SK-N-SH (cell line): ENCODE data around the gene PAQR6. TPM values are rescaled to one million over a fixed set of nuclear protein-coding genes. Genes with fewer than 3 reads are reported as not detected.

ENCODE experiments used
- CTCF ChIA-PET: fragments of 300-600, 350-600 bp; formaldehyde crosslinking; extraction: SDS; loops from one replicate; lab custom pipeline; 2021; lab: Yijun Ruan, JAX
- POLR2A ChIA-PET: fragments of 350-600 bp; sonication (Branson Sonifier 250); formaldehyde crosslinking; extraction: SDS; loops from one replicate; lab custom pipeline; 2020; ENCODE audit warnings: antibody characterized with exemption, inconsistent platforms; lab: Yijun Ruan, JAX
- DNase-seq: peaks from one replicate; pipeline ENCODE4 v3.0.0; 2012
- H2AFZ ChIP-seq: fragments of 200-600 bp; sonication (generic); 2 replicates; pipeline ENCODE4 v1.8.1; 2016; ENCODE audit warnings: antibody characterized with exemption, mild to moderate bottlenecking, low read depth
- H3F3A ChIP-seq: fragments of 200-600 bp; sonication (generic); replicated peaks from 2 replicates; pipeline ENCODE3; 2016; ENCODE audit warnings: antibody characterized with exemption, mild to moderate bottlenecking; ENCODE audit not compliant: insufficient read depth
- H3K27ac ChIP-seq, 2 experiments: fragments of 200-500 bp in 1 of 2; fragments of 200-600 bp in 1 of 2; sonication (Bioruptor generic) in 1 of 2; sonication (generic), shearing (Covaris generic) in 1 of 2; 2 replicates each; pipeline versions ENCODE4 v1.5.1 to v1.6.1; 2014 to 2016; ENCODE audit warnings: low read depth in 2 of 2, inconsistent platforms in 1 of 2, low read length in 1 of 2, mild to moderate bottlenecking in 1 of 2, mixed read lengths in 1 of 2
- H3K27me3 ChIP-seq: fragments of 200-600 bp; sonication (generic), shearing (Covaris generic); 2 replicates; pipeline ENCODE4 v1.6.1; 2016; ENCODE audit warnings: mixed run types; ENCODE audit not compliant: insufficient read depth
- H3K36me3 ChIP-seq, 2 experiments: fragments of 200-500 bp in 1 of 2; fragments of 200-600 bp in 1 of 2; sonication (Bioruptor generic) in 1 of 2; sonication (generic) in 1 of 2; replicated peaks in 1 of 2; 2 replicates each; pipeline versions ENCODE3 to v1.5.1; 2014 to 2016; ENCODE audit warnings: low read length in 1 of 2, mild to moderate bottlenecking in 1 of 2; ENCODE audit not compliant: insufficient read depth in 2 of 2, control insufficient read depth in 1 of 2
- H3K4me1 ChIP-seq, 2 experiments: fragments of 200-500 bp in 1 of 2; fragments of 200-600 bp in 1 of 2; sonication (Bioruptor generic) in 1 of 2; sonication (generic), shearing (Covaris generic) in 1 of 2; 2 replicates each; pipeline versions ENCODE4 v1.5.1 to v1.6.1; 2014 to 2016; ENCODE audit warnings: low read depth in 1 of 2, low read length in 1 of 2, mixed run types in 1 of 2; ENCODE audit not compliant: insufficient read depth in 2 of 2, control insufficient read depth in 1 of 2
- H3K4me2 ChIP-seq: fragments of 200-600 bp; sonication (generic), shearing (Covaris generic); 2 replicates; pipeline ENCODE4 v1.6.1; 2017; ENCODE audit warnings: mixed run types
- H3K4me3 ChIP-seq, 2 experiments: fragments of 200-500 bp in 1 of 2; fragments of 200-600 bp in 1 of 2; sonication (Bioruptor generic) in 1 of 2; sonication (generic), shearing (Covaris generic) in 1 of 2; 2 replicates each; pipeline versions ENCODE4 v1.5.1 to v1.8.1; 2014 to 2016; ENCODE audit warnings: low read depth in 2 of 2, inconsistent platforms in 1 of 2, low read length in 1 of 2, mild to moderate bottlenecking in 1 of 2, mixed read lengths in 1 of 2, moderate library complexity in 1 of 2
- H3K79me2 ChIP-seq: fragments of 200-600 bp; sonication (generic); 2 replicates; pipeline ENCODE4 v1.8.1; 2017; ENCODE audit warnings: mild to moderate bottlenecking; ENCODE audit not compliant: insufficient read depth
- H3K9ac ChIP-seq: fragments of 200-600 bp; sonication (generic); 2 replicates; pipeline ENCODE4 v1.6.1; 2017; ENCODE audit warnings: mixed run types
- H3K9me2 ChIP-seq: fragments of 200-600 bp; sonication (generic); 2 replicates; pipeline ENCODE4 v1.6.1; 2017; ENCODE audit warnings: mixed run types
- H3K9me3 ChIP-seq: fragments of 200-600 bp; sonication (generic); 2 replicates; pipeline ENCODE4 v1.6.1; 2017; ENCODE audit warnings: mixed run types, mild to moderate bottlenecking, moderate library complexity
- H4K20me1 ChIP-seq: fragments of 200-600 bp; sonication (generic); 2 replicates; pipeline ENCODE4 v1.6.1; 2017; ENCODE audit warnings: mild to moderate bottlenecking, mixed run types; ENCODE audit not compliant: insufficient read depth
- CTCF ChIP-seq: fragments of 200-600 bp; sonication (generic); IDR thresholded peaks from 2 replicates; pipeline ENCODE4 v1.6.1; 2017; ENCODE audit warnings: antibody characterized with exemption, mild to moderate bottlenecking, moderate library complexity
- FOXJ3 ChIP-seq: sonication (generic); formaldehyde crosslinking; IDR thresholded peaks from 2 replicates; pipeline ENCODE4 v1.5.1; 2020; ENCODE audit warnings: mild to moderate bottlenecking, missing genetic modification reagents
- FOXM1 ChIP-seq: IDR thresholded peaks from 2 replicates; pipeline ENCODE4 v1.4.0; 2012; ENCODE audit warnings: low read depth, mild to moderate bottlenecking
- GABPA ChIP-seq: IDR thresholded peaks from 2 replicates; pipeline ENCODE4 v1.4.0; 2012; ENCODE audit warnings: low read depth, mild to moderate bottlenecking
- GATA2 ChIP-seq: sonication (generic); formaldehyde crosslinking; IDR thresholded peaks from 2 replicates; pipeline ENCODE4 v1.5.0; 2020; ENCODE audit warnings: mild to moderate bottlenecking, missing genetic modification reagents
- IRF3 ChIP-seq: fragments of 150-350 bp; IDR thresholded peaks from 2 replicates; pipeline ENCODE4 v1.6.1; 2016; ENCODE audit warnings: mild to moderate bottlenecking, low read depth, low read length
- MXI1 ChIP-seq: IDR thresholded peaks from 2 replicates; pipeline ENCODE4 v1.6.1; 2012; ENCODE audit warnings: mild to moderate bottlenecking, low read depth, low read length, improper control_type of control experiment
- PBX3 ChIP-seq: IDR thresholded peaks from 2 replicates; pipeline ENCODE4; 2012
- POLR2AphosphoS5 ChIP-seq: IDR thresholded peaks from 2 replicates; pipeline ENCODE4 v1.6.1; 2012; ENCODE audit warnings: low read depth, low read length
- RAD21 ChIP-seq: IDR thresholded peaks from 2 replicates; pipeline ENCODE4 v1.6.1; 2012; ENCODE audit warnings: mild to moderate bottlenecking, low read length
- RCOR1 ChIP-seq: fragments of 150-350 bp; IDR thresholded peaks from 2 replicates; pipeline ENCODE4 v1.6.1; 2017; ENCODE audit warnings: antibody characterized with exemption, low read length
- RXRA ChIP-seq: IDR thresholded peaks from 2 replicates; pipeline ENCODE4 v1.4.0; 2012; ENCODE audit warnings: low read depth, mild to moderate bottlenecking, borderline replicate concordance
- SMC3 ChIP-seq: IDR thresholded peaks from 2 replicates; pipeline ENCODE4 v1.6.1; 2012; ENCODE audit warnings: low read depth, low read length, improper control_type of control experiment
- TAF1 ChIP-seq: IDR thresholded peaks from 2 replicates; pipeline ENCODE4 v1.6.1; 2012; ENCODE audit warnings: low read depth, mild to moderate bottlenecking, low read length, moderate library complexity, borderline replicate concordance
- USF2 ChIP-seq: fragments of 150-350 bp; IDR thresholded peaks from 2 replicates; pipeline ENCODE4 v1.6.1; 2017; ENCODE audit warnings: antibody characterized with exemption, low read length, low read depth, borderline replicate concordance
- YY1 ChIP-seq: IDR thresholded peaks from 2 replicates; pipeline ENCODE4 v1.4.0; 2012; ENCODE audit warnings: low read depth, mild to moderate bottlenecking
- ZBTB33 ChIP-seq: IDR thresholded peaks from 2 replicates; pipeline ENCODE4 v1.4.0; 2012; ENCODE audit warnings: low read depth, borderline replicate concordance
- WGBS: methylation state at CpG from one replicate; pipeline ENCODE4 v1.1.6; 2017; ENCODE audit warnings: low lambda C conversion rate; 5-methylcytosine and 5-hydroxymethylcytosine counted together
- polyA plus RNA-seq, 3 experiments: library from polyadenylated mRNA; depleted of rRNA; stranded (reverse); fragments of >200 nt; gene quantifications; 2 replicates each; pipeline ENCODE4 v1.2.3, GENCODE V29; 2012

Gene PAQR6
- polyA plus RNA-seq, 1 of the 3 experiments (the other 2 are of a cell fraction): 2.4 TPM

GRCh38 chr1:156211243-156211642 lies 36.6 kb downstream of the PAQR6 start:
- POLR2A ChIA-PET: interaction anchor here (1.6 kb wide), 1 partner anchor 17 kb away, joined by 4 read pairs; the partner anchor contains the start of gene SLC25A44
- Histone ChIP-seq H3F3A (peaks cover 26% of the 10 kb centered on the region), H3K27me3 (no peaks in the 10 kb centered on the region), H3K27ac (no peak overlapping the region), H3K4me1 (peaks cover 7 to 8% of the 10 kb centered on the region in 2 experiments; a peak in 2 of 4 replicates), H2AFZ (no peak overlapping the region), H3K4me2 (no peak overlapping the region), H4K20me1 (no peaks in the 10 kb centered on the region), H3K36me3 (peaks cover 25 to 41% of the 10 kb centered on the region in 2 experiments), H3K79me2 (peaks cover 29% of the 10 kb centered on the region), H3K9me3 (no peaks in the 10 kb centered on the region), H3K4me3 (no peak overlapping the region), H3K9me2 (no peaks in the 10 kb centered on the region), H3K9ac (no peak overlapping the region)
- TF ChIP-seq GATA2 (no peak), IRF3 (no peak), TAF1 (no peak), RXRA (no peak), RAD21 (no peak), YY1 (no peak)
- DNase-seq: no peak
- 90% methylated on average over 3 of the region's 3 CpGs for WGBS
- CTCF ChIA-PET: interaction anchor here (0.9 to 2.6 kb wide), 5 partner anchors 12 to 70 kb away, joined by 3 to 14 read pairs (median 4); no protein-coding TSS in a partner anchor

GRCh38 chr1:156204686-156205085 lies 43.2 kb downstream of the PAQR6 start:
- Histone ChIP-seq H3K9me3 (no peaks in the 10 kb centered on the region), H3K27ac (no peak overlapping the region), H2AFZ (no peak overlapping the region), H3K4me1 (peaks cover 0 to 3% of the 10 kb centered on the region in 2 experiments; a peak in 3 of 4 replicates), H3K9me2 (no peaks in the 10 kb centered on the region), H3F3A (peaks cover 28% of the 10 kb centered on the region), H3K9ac (no peak overlapping the region), H3K36me3 (peaks cover 37 to 53% of the 10 kb centered on the region in 2 experiments), H3K79me2 (peaks cover 52% of the 10 kb centered on the region), H3K4me2 (no peak overlapping the region), H4K20me1 (no peaks in the 10 kb centered on the region), H3K4me3 (no peak overlapping the region), H3K27me3 (no peaks in the 10 kb centered on the region)
- ChIA-PET POLR2A (no interaction called here), CTCF (interaction anchor here (1.3 to 2.0 kb wide), 2 partner anchors 20 to 115 kb away, joined by 3 to 7 read pairs; no protein-coding TSS in a partner anchor)
- 96% methylated on average over 3 of the region's 3 CpGs for WGBS
- no peak for DNase-seq
- no peak for TF ChIP-seq POLR2AphosphoS5
- no peak for TF ChIP-seq MXI1
- TF ChIP-seq RCOR1: no peak
- TF ChIP-seq YY1: no peak
- TF ChIP-seq SMC3: no peak
- TF ChIP-seq GABPA: no peak
- no peak for TF ChIP-seq CTCF
- no peak for TF ChIP-seq FOXJ3
- TF ChIP-seq FOXM1: no peak
- TF ChIP-seq GATA2: no peak
- TF ChIP-seq USF2: no peak
- TF ChIP-seq ZBTB33: no peak
- no peak for TF ChIP-seq PBX3
- no peak for TF ChIP-seq TAF1
- no peak for TF ChIP-seq IRF3
